H9 (cell line): ENCODE data around the gene ATP1A3. TPM values are rescaled to one million over a fixed set of nuclear protein-coding genes. Genes with fewer than 3 reads are reported as not detected.
A peak's percentile ranks its signal among the peaks of the same experiment; 100 is the strongest.

ENCODE experiments used
- DNase-seq: peaks from one replicate; pipeline ENCODE4 v3.0.0-alpha.2; 2017
- H2AFZ ChIP-seq: one replicate; pipeline ENCODE4 v1.6.1; 2013; ENCODE audit warnings: mild to moderate bottlenecking, low read length, control low read depth, moderate library complexity
- H2AK5ac ChIP-seq: 2 replicates; pipeline ENCODE4 v1.6.1; 2013; ENCODE audit warnings: low read length, control low read depth, mixed read lengths; ENCODE audit not compliant: insufficient read length
- H2BK120ac ChIP-seq: one replicate; pipeline ENCODE4 v1.6.1; 2013; ENCODE audit warnings: low read depth, mild to moderate bottlenecking, low read length, control low read depth, inconsistent platforms; ENCODE audit not compliant: poor library complexity, severe bottlenecking
- H2BK12ac ChIP-seq: 2 replicates; pipeline ENCODE4 v1.6.1; 2013; ENCODE audit warnings: low read length, control low read depth, mixed read lengths, low read depth; ENCODE audit not compliant: insufficient read length
- H2BK15ac ChIP-seq: 2 replicates; pipeline ENCODE4 v1.6.1; 2013; ENCODE audit warnings: low read depth, low read length, control low read depth
- H2BK20ac ChIP-seq: one replicate; pipeline ENCODE4 v1.6.1; 2013; ENCODE audit warnings: low read depth, mild to moderate bottlenecking, low read length, control low read depth, inconsistent platforms; ENCODE audit not compliant: poor library complexity, severe bottlenecking
- H2BK5ac ChIP-seq: 2 replicates; pipeline ENCODE4 v1.6.1; 2013; ENCODE audit warnings: low read length, control low read depth, mixed read lengths; ENCODE audit not compliant: insufficient read length
- H3K14ac ChIP-seq: 2 replicates; pipeline ENCODE4 v1.6.1; 2013; ENCODE audit warnings: low read length, control low read depth; ENCODE audit not compliant: insufficient read depth
- H3K18ac ChIP-seq: 2 replicates; pipeline ENCODE4 v1.6.1; 2013; ENCODE audit warnings: low read depth, mild to moderate bottlenecking, mixed read lengths, low read length, control low read depth; ENCODE audit not compliant: insufficient read length
- H3K23ac ChIP-seq: 2 replicates; pipeline ENCODE4 v1.6.1; 2013; ENCODE audit warnings: low read length, control low read depth, mixed read lengths, low read depth; ENCODE audit not compliant: insufficient read length
- H3K23me2 ChIP-seq: 2 replicates; pipeline ENCODE4 v1.6.1; 2013; ENCODE audit warnings: low read depth, mild to moderate bottlenecking, mixed read lengths, low read length, control low read depth; ENCODE audit not compliant: insufficient read length, poor library complexity, severe bottlenecking
- H3K27ac ChIP-seq: 2 replicates; pipeline ENCODE4 v1.5.1; 2013; ENCODE audit warnings: low read length, control low read depth, mixed read lengths, low read depth; ENCODE audit not compliant: insufficient read length
- H3K27me3 ChIP-seq: 2 replicates; pipeline ENCODE4 v1.6.1; 2013; ENCODE audit warnings: low read length, control low read depth, inconsistent platforms; ENCODE audit not compliant: insufficient read depth
- H3K4ac ChIP-seq: 2 replicates; pipeline ENCODE4 v1.6.1; 2013; ENCODE audit warnings: low read depth, mild to moderate bottlenecking, control low read depth, inconsistent platforms, low read length, moderate library complexity
- H3K4me1 ChIP-seq: 2 replicates; pipeline ENCODE4 v1.6.1; 2013; ENCODE audit warnings: low read length, control low read depth, inconsistent platforms; ENCODE audit not compliant: insufficient read depth
- H3K4me2 ChIP-seq: 2 replicates; pipeline ENCODE4 v1.6.1; 2013; ENCODE audit warnings: low read length, control low read depth, mixed read lengths; ENCODE audit not compliant: insufficient read length, insufficient read depth
- H3K56ac ChIP-seq: 2 replicates; pipeline ENCODE4 v1.6.1; 2013; ENCODE audit warnings: low read depth, mild to moderate bottlenecking, mixed read lengths, low read length, control low read depth; ENCODE audit not compliant: insufficient read length
- H3K79me1 ChIP-seq: 2 replicates; pipeline ENCODE4 v1.6.1; 2013; ENCODE audit warnings: low read depth, mild to moderate bottlenecking, moderate library complexity, low read length, control low read depth, inconsistent platforms; ENCODE audit not compliant: insufficient read depth, poor library complexity, severe bottlenecking
- H3K79me2 ChIP-seq: 2 replicates; pipeline ENCODE4 v1.6.1; 2013; ENCODE audit warnings: low read length, control low read depth, inconsistent platforms; ENCODE audit not compliant: insufficient read depth
- H3K9ac ChIP-seq: 2 replicates; pipeline ENCODE4 v1.6.1; 2013; ENCODE audit warnings: low read length, control low read depth, mixed read lengths; ENCODE audit not compliant: insufficient read length; ENCODE audit errors: extremely low read depth
- H3K9me3 ChIP-seq: one replicate; pipeline ENCODE4 v1.6.1; 2013; ENCODE audit warnings: low read depth, low read length, inconsistent platforms; ENCODE audit not compliant: control insufficient read depth
- H3T11ph ChIP-seq: one replicate; pipeline ENCODE4 v1.6.1; 2013; ENCODE audit warnings: mild to moderate bottlenecking, low read length, control low read depth, inconsistent platforms
- H4K20me1 ChIP-seq: one replicate; pipeline ENCODE4 v1.6.1; 2013; ENCODE audit not compliant: control insufficient read depth, insufficient read length, insufficient read depth
- H4K5ac ChIP-seq: 2 replicates; pipeline ENCODE4 v1.6.1; 2013; ENCODE audit warnings: low read depth, mild to moderate bottlenecking, mixed read lengths, low read length, control low read depth; ENCODE audit not compliant: insufficient read length
- H4K8ac ChIP-seq: replicated peaks from 2 replicates; pipeline ENCODE4 v1.6.1; 2013; ENCODE audit warnings: low read length, control low read depth, mixed read lengths, low read depth; ENCODE audit not compliant: insufficient read length
- H4K91ac ChIP-seq: 2 replicates; pipeline ENCODE4 v1.6.1; 2013; ENCODE audit warnings: low read depth, mild to moderate bottlenecking, moderate library complexity, mixed read lengths, low read length, control low read depth; ENCODE audit not compliant: insufficient read length
- H3K27ac Mint-ChIP-seq, 3 experiments: 2 replicates in 2 of 3; 3 replicates in 1 of 3; pipeline ENCODE4 v1.8.0; 2020 to 2021; ENCODE audit warnings: mixed read lengths in 3 of 3, mild to moderate bottlenecking in 1 of 3, moderate library complexity in 1 of 3
- H3K27me3 Mint-ChIP-seq: 2 replicates; pipeline ENCODE4 v1.8.0; 2021; ENCODE audit warnings: low read depth, mild to moderate bottlenecking, moderate library complexity, mixed read lengths
- H3K36me3 Mint-ChIP-seq, 3 experiments: 2 replicates in 2 of 3; 3 replicates in 1 of 3; pipeline ENCODE4 v1.8.0; 2020 to 2021; ENCODE audit warnings: low read depth in 3 of 3, mixed read lengths in 3 of 3; ENCODE audit not compliant: insufficient read depth in 1 of 3
- H3K4me1 Mint-ChIP-seq, 2 experiments: 2 replicates each; pipeline ENCODE4 v1.8.0; 2020; ENCODE audit warnings: mixed read lengths in 2 of 2
- H3K4me3 Mint-ChIP-seq, 2 experiments: 2 replicates in 1 of 2; 3 replicates in 1 of 2; pipeline ENCODE4 v1.8.0; 2020 to 2021; ENCODE audit warnings: mild to moderate bottlenecking in 2 of 2, mixed read lengths in 2 of 2, moderate library complexity in 1 of 2
- H3K9me3 Mint-ChIP-seq, 2 experiments: 2 replicates in 1 of 2; 3 replicates in 1 of 2; pipeline ENCODE4 v1.8.0; 2020; ENCODE audit warnings: mild to moderate bottlenecking in 2 of 2, mixed read lengths in 2 of 2, moderate library complexity in 1 of 2
- CTCF ChIP-seq: fragments of 200-600 bp; sonication (generic); conservative IDR thresholded peaks from 3 replicates; pipeline ENCODE4 v1.8.0; 2021; ENCODE audit warnings: antibody characterized with exemption, mild to moderate bottlenecking
- WGBS: extraction: QIAGEN DNeasy Blood & Tissue Kit; methylation state at CpG from one replicate; pipeline ENCODE4 v1.1.7; 2013; ENCODE audit warnings: missing lambda C conversion rate, low lambda C conversion rate, mixed read lengths; ENCODE audit not compliant: insufficient read length; ENCODE audit errors: extremely low coverage; 5-methylcytosine and 5-hydroxymethylcytosine counted together
- total RNA-seq: library from RNA; stranded (reverse); gene quantifications from 2 replicates; pipeline ENCODE4 v1.2.1, GENCODE V29; 2021

ATP1A3 gene
- total RNA-seq, 1 experiment from 2014 or later = 11.6 TPM

GRCh38 chr19:41932259-41932719 is 61.7 kb downstream of the ATP1A3 start:
- peaks cover 24 to 54% of the 10 kb centered on the region in 2 experiments for H3K4me1 Mint-ChIP-seq
- no peak overlapping the region for H2BK12ac ChIP-seq
- H2BK5ac ChIP-seq = no peak overlapping the region
- H2BK15ac ChIP-seq = no peak overlapping the region
- TF ChIP-seq CTCF = no peak
- no peak overlapping the region for H3K9ac ChIP-seq
- no peak overlapping the region for H3K23ac ChIP-seq
- H3K27ac Mint-ChIP-seq = no peak overlapping the region
- H3K14ac ChIP-seq = no peak overlapping the region
- H3K23me2 ChIP-seq = peaks cover 2% of the 10 kb centered on the region
- WGBS = no CpG with 5 or more reads among the region's 11 CpGs
- no peak overlapping the region for H3K4ac ChIP-seq
- peak overlapping the region in 1 of 2 experiments; percentile 28; a peak in 2 of 5 replicates for H3K4me3 Mint-ChIP-seq
- peaks cover 0 to 3% of the 10 kb centered on the region in 2 experiments; a peak in 3 of 5 replicates for H3K9me3 Mint-ChIP-seq
- no peak overlapping the region for H2BK120ac ChIP-seq
- no peaks in the 10 kb centered on the region for H3K36me3 Mint-ChIP-seq
- no peak overlapping the region for H4K8ac ChIP-seq
- no peak overlapping the region for H4K5ac ChIP-seq
- H3K56ac ChIP-seq = no peak overlapping the region
- no peaks in the 10 kb centered on the region for H3K9me3 ChIP-seq
- no peak overlapping the region for H2BK20ac ChIP-seq
- H3K27me3 Mint-ChIP-seq = no peaks in the 10 kb centered on the region; the same call in none of the 2 replicates
- no peak overlapping the region for H2AFZ ChIP-seq
- H4K91ac ChIP-seq = no peak overlapping the region
- no peak overlapping the region for H3T11ph ChIP-seq
- no peak overlapping the region for H3K27ac ChIP-seq
- H3K79me1 ChIP-seq = no peaks in the 10 kb centered on the region
- DNase-seq = no peak
- H3K18ac ChIP-seq = no peak overlapping the region
- peaks cover 5% of the 10 kb centered on the region; the same call in 1 of the 2 replicates for H3K4me1 ChIP-seq
- no peaks in the 10 kb centered on the region for H3K79me2 ChIP-seq
- no peak overlapping the region for H2AK5ac ChIP-seq
- H4K20me1 ChIP-seq = no peaks in the 10 kb centered on the region
- peaks cover 85% of the 10 kb centered on the region for H3K27me3 ChIP-seq
- no peak overlapping the region for H3K4me2 ChIP-seq
